Stimulated activated CD4-positive, alpha-beta T cell treated with anti-CD3 and anti-CD28 coated beads, Interleukin-4, amount 100 ng/mL, for 1 hour (primary cell): ENCODE data around the gene DRC1.

Experiments used
- DNase-seq: peaks from one replicate; pipeline ENCODE4 v3.0.0-alpha.2; 2020

Gene DRC1

GRCh38 chr2:26495705-26496297 lies 94.1 kb downstream of the DRC1 start:
- DNase-seq = no peak

GRCh38 chr2:26500406-26500805 lies 98.7 kb downstream of the DRC1 start:
- no peak for DNase-seq

GRCh38 chr2:26503231-26503880 lies 101.6 kb downstream of the DRC1 start:
- DNase-seq = peak; percentile 85

DNA sequence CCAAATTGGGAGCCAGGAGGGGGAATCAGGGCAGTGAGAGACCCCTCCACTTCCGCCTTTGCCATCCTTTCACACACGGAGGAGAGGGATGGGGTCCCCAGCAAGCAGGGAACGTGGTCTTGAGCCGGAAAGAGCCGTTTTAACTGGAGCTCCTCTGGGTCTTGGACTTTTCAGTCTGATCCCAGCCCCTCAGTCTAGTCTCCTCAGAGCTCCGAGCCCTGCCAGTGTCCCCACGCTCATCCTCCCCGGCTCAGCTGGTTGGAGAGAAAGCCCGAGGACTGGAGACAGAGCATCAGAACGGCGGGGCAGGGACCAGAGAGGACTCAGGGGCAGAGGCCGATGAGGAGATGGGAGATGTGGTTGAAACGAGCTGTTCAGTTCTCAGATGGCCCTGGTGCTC lies 102.3 kb downstream of the DRC1 start:
- DNase-seq = no peak

- DNase-seq = no peak
Measured at GRCh38 chr2:26506279-26506678, 104.6 kb downstream of the DRC1 start.
